ENCODE measurements around the gene GEMIN2.
"Not testable (repeated sequence)": the region's sequence is repeated elsewhere in the genome, so short reads cannot be mapped to it uniquely, and the experiment has no call there.

GEMIN2 gene

DNA sequence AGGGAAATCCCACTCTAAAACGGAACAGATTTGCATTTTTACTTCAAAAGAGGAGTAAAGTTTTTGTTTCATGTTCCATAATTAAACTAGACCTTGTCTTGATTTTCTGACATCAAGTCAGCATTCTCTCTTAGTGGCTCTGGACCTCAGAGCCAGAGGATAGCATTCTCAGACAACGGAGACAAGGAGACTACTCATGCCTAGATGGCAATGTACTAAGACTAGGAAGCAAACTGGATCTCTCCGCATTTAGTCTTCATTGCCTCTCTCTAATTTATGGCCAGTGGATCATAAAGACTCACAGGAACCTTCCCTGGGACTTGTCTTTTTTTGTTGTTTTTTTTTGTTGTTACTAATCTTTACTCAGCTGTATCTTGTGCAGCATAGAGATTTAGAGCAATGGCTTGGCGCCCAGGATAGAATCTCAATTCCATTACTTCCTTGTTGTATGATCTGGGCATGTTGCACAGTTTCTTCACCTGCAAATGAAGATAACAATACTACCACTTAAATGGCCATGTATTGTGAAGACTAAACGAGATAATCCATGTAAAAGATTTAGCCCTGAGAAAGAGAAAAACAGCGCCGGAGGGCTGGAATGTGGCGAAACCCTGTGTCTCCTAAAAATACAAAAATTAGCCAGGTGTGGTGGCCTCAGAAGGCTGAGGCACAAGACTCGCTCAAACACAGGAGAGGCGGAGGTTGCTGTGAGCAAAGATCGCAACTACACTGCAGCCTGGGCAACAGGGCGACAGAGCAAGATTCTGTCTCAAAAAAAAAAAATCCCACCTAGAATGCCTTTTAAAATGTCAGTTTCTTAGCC, 4.0 kb upstream of the GEMIN2 start:
- DNase-seq (ENCODE audit: low read depth) = no peak

DNA sequence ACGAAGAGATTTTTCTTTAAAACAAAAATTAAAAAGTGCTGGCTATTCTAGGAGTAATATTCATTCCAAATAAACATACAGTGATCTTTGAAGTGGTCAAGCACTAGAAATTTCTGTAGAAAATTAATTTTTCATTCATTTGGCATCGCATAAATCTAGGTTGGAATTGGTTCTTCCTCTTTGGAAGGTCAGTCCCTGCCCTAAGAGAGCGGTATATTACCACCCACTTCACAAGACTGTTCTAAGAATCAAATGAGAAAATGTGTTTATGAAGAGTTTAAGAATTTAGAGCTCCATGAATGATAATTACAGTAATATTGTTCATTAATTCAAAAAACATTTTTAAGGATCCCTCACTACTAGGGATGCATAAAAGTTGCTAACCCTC, 444 bp upstream of the GEMIN2 start:
- DNase-seq (ENCODE audit: low read depth) = no peak

DNA sequence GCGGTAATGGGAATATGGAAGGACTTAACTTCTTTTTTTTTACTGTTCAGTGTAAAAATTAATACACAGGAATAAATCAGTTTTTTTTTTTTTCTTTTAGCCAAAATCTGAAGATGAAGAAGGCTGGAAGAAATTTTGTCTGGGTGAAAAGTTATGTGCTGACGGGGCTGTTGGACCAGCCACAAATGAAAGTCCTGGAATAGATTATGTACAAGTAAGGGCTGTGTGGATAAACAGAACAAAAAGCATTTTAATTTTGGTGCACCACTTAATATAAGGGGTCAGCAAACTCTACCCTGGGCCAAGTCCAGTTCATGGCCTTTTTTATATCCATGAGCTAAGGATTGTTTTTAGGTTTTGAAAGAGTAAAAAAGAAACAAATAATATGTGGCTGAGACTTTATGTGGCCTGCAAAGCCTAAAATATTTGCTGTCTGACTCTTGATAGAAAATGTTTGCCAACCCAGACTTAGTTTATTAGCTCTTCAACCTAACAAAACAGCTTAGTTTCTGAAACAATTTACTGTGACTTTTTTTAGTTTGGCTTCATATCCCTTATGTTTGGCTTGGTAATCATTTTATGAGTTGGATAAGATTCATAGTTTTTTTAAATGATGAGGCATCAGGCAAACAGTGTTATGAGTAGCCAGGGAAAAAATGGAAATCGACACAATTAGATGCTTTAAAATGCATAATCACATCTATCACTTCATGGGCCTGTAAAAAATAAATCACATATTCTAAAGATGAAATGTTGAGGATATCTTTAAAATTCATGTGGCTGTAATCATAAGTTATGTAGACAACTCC, 8.4 kb downstream of the GEMIN2 start:
- no peak for DNase-seq (ENCODE audit: low read depth)

DNA sequence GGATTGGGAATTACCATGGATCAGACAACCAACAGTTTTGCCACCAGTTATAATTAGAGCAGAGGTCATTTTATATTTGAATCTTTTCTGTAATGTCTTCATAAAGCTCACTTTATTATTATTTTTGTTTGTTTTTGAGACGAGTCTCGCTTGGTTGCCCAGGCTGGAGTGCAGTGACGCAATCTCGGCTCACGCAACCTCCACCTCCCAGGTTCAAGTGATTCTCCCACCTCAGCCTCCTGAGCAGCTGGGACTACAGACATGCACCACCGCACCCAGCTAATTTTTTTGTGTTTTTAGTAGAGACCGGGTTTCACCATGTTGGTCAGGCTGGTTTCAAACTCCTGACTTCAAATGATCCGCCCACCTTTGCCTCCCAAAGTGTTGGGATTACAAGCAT, 23.7 kb downstream of the GEMIN2 start:
- not testable (repeated sequence) for DNase-seq (ENCODE audit: low read depth)

DNA sequence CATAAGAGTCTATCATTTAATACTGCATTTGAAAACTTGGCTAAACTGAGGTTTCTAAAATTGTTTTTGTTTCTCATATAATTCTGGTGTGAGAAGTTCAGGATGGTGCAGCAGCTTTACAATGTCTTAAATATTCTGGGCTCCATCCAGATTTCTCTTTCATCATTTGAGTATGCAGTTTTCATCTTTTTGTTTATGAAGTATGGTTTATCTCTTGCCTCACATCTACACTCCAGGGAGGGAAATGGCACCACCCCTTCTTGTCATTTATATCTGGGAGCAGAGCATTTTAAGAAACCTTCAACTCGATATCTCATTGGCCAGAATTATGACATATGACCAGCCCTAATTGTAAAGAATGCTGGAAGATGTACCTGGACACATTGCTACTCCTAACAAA, 24.3 kb downstream of the GEMIN2 start:
- no peak for DNase-seq (ENCODE audit: low read depth)

DNA sequence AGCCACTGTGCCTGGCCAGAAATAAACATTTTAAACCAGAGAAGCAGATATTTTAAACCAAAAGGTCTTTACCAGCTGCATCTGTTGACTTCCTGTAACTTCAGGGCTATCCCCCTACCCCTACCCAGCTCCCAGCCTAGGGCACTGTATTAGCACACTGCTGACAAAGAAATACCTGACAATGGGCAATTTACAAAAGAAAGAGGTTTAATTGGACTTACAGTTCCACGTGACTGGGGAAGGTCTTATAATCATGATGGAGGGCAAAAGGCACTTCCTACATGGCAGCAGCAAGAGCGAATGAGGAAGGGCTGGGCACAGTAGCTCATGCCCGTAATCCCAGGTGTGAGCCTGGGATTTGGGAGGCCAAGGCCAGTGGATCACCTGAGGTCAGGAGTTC, 26.0 kb downstream of the GEMIN2 start:
- no peak for DNase-seq (ENCODE audit: low read depth)

DNA sequence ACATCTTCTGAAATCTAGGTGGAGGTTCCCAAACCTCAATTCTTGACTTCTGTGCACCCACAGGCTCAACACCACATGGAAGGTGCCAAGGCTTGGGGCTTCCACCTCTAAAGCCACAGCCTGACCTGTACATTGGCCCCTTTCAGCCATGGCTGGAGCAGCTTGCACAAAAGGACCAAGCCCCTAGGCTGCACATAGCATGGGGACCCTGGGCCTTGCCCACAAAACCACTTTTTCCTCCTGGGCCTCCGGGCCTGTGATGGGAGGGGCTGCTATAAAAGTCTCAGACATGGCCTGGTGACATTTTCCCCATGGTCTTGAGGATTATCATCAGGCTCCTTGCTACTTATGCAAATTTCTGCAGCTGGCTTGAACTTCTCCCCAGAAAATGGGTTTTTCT, 27.5 kb downstream of the GEMIN2 start:
- not testable (repeated sequence) for DNase-seq (ENCODE audit: low read depth)

DNA sequence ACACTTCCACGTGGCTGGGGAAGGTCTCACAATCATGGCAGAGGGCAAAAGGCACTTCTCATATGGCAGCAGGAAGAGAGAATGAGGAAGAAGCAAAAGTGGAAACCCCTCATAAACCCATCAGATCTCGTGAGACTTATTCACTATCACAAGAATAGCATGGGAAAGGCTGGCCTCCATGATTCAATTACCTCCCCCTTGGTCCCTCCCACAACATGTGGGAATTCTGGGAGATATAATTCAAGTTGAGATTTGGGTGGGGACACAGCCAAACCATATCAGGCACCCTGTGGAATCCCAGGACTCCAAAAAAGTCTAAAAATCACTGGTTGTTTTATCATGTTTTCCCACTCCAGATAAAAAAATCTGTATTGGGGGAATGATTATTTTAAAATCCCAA, 29.1 kb downstream of the GEMIN2 start:
- not testable (repeated sequence) for DNase-seq (ENCODE audit: low read depth)

DNA sequence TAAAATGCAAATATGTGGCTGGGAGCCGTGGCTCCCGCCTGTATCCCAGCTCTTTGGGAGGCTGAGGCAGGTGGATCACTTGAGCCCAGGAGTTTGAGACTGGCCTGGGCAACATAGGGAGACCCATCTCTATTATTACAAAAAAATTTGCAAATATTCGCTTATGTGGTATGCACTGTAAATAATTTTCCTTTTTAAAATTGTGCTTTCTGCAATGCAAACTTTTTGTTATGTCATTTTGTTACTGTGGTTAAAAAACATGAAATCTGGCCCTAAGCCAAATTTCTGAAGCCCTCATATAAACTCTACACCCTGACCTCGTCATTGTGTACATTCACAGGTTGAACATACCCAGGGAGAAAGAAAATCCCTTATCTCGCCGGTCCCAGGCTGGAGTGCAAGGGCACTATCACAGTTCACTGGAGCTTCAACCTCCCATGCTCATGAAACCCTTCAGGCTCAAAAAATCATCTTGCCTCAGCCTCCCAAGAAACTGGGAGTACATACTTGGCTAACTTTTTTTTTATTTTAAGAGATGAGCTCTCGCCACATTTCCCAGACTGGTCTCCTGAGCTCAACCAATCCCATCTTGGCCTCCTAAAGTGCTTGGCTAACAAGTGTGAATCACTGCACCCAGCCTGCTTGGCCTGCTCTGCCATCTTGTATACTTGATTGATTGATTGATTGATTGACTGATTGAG, 31.3 kb downstream of the GEMIN2 start:
- no peak for DNase-seq (ENCODE audit: low read depth)

DNA sequence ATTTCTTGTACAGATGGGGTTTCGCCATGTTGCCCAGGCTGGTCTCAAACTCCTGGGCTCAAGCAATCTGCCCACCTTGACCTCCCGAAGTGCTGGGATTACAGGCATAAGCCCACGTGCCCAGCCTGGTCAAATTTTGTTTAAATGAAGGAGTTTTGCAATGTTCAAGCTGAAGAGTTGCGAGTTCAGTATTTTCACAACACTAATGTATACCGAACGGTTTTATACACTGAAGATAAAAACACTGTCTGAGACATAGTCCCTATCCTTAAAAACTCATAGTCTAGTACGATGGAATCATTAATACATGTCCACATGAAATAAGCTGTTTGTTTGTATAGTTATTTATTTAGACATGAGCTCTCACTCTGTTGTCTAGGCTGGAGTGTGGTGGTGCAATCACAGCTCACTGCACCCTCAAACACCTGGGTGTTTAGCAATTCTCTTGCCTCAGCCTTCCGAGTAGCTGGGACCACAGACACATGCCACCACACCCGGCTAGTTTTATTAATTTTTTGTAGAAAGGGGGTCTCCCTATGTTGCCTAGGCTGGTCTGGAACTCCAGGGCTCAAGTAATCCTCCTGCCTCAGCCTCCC, 40.6 kb downstream of the GEMIN2 start:
- no peak for DNase-seq (ENCODE audit: low read depth)

DNA sequence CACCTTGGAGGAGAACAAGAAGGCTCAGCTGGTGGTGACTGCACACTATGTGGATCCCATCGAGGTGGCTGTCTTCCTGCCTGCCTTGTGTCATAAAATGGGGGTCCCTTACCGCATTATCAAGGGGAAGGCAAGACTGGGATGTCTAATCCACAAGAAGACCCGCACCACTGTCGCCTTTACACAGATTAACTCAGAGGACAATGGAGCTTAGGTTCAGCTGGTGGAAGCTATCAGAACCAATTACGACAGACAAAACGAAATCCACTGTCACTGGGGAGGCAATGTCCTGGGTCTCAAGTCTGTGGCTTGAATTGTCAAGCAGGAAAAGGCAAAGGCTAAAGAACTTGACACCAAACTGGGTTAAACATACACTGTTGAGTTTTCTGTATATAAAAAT, 43.4 kb downstream of the GEMIN2 start:
- no peak for DNase-seq (ENCODE audit: low read depth)

DNA sequence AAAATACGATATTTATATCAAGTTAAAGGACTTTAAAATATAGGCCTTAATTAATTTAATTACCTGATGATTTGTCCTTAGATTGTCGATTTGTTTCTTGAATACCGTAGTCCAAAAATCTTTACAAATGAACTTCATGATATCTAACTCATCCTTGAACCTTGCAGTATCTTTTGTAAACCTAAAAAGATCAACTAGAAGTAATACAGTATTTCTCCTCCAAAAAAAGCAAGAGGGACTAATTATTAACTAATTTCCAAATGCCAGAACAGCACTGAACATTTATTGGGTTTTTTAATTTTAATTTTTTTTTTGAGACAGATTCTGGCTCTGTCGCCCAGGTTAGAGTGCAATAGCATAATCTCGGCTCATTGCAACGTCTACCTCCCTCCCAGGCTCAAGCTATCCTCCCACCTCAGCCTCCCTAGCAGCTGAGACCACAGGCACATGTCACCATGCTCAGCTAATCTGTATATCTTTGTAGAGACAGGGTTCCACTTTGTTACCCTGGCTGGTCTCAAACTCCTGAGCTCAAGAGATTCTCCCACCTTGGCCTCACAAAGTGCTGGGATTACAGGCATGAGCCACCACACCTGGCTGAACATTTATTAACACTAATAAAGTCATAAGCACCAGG, 44.2 kb downstream of the GEMIN2 start:
- no peak for DNase-seq (ENCODE audit: low read depth)

DNA sequence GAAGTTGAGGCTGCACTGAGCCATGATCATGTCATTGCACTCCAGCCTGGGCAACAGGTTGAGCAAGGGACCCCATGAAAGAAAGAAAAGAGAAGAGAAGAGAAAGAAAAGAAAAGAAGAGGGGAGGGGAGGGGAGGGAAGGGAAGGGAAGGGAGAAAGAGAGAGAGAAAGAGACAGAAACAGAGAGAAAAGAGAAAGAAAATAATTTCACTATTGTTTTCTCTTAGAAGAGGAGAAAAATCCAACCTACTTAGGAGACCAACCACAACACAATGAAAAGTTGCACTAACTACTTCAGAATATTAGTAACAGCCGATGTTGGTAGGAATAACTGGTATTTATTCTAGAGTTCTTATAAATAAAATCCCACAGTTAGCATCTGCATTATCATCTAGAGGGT, 46.4 kb downstream of the GEMIN2 start:
- no peak for DNase-seq (ENCODE audit: low read depth)

DNA sequence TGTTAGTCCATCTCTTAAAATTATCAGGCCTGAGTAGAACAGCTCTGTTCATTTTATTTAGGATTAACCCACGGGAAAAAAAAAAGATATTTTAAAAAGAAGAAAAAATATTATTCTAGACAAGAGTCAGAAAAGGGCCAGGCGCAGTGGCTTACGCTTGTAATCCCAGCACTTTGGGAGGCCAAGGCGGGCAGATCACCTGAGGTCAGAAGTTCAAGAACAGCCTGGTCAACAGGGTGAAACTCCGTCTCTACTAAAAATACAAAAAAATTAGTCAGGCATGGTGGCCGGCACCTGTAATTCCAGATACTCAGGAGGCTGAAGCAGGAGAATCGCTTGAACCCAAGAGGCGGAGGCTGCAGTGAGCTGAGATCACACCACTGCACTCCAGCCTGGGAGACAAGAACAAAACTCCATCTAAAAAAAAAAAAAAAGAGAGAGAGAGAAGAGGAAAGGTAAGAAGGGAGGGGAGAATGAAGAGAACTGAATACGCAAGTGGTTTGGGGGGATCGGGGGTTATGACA, 53.7 kb downstream of the GEMIN2 start:
- not testable (repeated sequence) for DNase-seq (ENCODE audit: low read depth)

DNA sequence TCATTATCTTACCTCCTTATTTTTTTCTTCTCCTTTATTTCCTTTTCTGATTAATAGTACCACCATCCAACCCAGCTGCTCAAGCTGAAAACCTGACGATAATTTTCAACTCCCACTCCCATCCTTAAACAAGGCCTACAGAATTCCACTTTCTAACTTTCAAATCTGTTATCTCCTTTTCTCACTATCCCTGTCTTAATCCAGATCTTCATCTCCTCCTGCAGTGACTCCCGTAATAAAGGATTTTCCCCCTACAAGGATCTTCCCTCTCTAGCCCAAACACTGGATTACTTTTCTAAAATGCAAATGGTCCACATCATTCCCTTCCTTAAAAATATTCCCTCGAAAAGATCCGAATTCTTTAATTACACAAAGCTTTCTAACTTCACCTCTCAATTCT, 54.5 kb downstream of the GEMIN2 start:
- no peak for DNase-seq (ENCODE audit: low read depth)

DNA sequence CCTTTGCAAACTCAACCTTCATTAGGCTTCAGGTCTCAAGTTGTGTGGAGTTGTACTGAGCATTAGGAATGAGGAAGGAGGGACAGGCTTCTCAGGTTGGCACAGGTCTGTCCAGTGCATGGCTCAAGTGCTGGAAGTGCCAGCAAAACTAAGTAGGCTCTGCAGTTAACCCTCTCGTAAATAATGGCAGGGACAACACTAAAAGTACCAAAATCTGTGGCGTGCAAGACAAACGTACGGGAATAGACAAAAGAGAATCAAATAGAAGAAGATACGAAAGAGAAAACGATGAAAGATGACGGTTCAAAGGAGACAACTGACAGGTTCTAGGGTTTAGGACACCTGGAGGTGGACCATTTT, 55.4 kb downstream of the GEMIN2 start:
- peak; percentile 20 for DNase-seq (ENCODE audit: low read depth)

DNA sequence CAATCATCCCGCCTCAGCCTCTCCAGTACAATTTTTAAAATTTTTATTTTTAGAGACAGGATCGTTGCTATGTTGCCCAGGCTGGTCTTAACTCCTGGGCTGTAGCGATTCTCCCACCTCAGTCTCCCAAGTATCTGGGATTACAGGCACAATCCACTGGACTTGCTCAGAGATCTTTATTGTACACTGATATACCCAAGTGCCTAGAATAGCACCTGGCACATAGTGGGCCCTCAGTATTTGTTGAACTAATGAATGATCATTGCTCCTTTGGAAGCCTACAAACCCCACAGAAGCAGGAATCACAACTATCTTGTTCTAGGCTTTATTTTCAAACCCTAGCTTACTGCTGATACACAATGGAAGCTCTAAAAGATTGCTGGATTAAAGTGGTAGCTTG, 59.1 kb downstream of the GEMIN2 start:
- no peak for DNase-seq (ENCODE audit: low read depth)

DNA sequence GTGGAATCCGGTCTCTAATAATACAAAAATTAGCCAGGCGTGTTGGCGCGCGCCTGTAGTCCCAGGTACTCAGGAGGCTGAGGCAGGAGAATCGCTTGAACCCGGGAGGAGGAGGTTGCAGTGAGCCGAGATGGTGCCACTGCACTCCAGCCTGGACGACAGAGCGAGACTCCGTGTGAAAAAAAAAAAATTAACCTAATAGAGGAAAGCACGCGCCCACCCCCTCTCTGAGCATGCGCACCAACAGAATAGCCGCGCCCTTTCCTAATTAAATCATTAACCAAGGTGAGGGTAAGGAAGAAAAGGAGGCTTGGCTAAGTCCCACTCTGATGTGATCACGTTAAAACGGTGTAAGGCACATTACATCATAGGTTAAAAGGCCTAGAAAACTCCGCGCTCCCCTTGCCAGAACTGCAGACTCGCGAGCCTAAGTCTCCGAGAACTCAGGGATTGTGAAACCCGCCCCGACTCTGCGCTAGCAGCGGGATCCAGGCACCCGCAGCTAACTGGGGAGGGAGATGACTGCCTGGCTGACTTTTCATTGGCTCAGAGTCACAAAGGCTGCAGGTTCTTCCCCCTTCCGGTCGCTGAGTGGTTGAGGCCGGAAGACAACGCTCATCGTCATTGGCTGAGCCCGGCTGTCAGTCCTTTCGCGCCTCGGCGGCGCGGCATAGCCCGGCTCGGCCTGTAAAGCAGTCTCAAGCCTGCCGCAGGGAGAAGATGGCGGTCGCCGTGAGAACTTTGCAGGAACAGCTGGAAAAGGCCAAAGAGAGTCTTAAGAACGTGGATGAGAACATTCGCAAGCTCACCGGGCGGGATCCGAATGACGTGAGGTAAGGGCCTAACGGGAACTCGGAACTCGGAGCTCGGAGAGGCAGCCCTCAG, 60.7 kb downstream of the GEMIN2 start, which contains the start of gene PNN:
PNN (plus strand) TSS at position 695 of the 885 bp plus-strand sequence; CDS start at position 721, 26 bp downstream.
- peak; percentile 100 for DNase-seq (ENCODE audit: low read depth)

DNA sequence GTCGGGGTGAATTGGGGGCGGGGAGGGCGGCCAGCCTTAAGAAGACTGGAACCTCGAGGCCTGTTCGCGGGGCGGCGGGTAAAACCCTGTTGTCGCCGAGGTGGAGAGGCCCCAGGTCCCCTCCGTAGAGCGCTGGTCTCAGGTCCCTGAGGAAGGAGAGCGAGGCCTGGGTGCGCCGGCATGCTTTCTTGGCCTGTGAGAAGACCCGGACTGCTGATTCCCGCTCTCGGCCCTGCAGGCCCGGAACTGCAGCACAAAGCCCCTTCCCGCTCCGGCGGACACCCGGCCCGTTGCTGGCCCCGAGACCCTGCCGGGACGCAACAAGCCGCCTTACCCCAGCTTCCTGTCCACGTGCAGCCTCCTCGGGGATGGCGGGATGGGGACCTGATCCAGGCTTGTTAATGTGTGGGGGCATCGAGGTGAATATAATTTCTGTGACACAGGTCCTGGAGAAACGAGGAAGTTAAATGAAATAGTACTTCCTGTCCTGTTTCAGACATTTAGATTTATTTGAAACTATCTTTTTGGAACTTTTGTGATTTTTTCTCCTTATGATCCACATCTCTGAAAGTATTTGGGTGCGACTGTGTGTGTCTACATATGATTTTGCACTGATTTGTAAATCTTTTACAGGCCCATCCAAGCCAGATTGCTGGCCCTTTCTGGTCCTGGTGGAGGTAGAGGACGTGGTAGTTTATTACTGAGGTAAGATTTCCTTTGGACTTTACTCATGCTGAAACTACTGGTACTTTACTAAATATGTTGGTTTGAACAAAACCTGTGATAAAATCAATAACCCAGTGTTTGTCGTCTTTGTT, 61.5 kb downstream of the GEMIN2 start:
- DNase-seq (ENCODE audit: low read depth) = peak; percentile 49

Data from EH (cell line).